Measurements from ENCODE around the gene SEC14L6. TPM values are rescaled to one million over a fixed set of nuclear protein-coding genes. Genes with fewer than 3 reads are reported as not detected.

Gene SEC14L6
- polyA plus RNA-seq, 1 donor (not counting 4 experiments of a cell fraction or from before 2014, with no cell fraction given) = not detected

DNA sequence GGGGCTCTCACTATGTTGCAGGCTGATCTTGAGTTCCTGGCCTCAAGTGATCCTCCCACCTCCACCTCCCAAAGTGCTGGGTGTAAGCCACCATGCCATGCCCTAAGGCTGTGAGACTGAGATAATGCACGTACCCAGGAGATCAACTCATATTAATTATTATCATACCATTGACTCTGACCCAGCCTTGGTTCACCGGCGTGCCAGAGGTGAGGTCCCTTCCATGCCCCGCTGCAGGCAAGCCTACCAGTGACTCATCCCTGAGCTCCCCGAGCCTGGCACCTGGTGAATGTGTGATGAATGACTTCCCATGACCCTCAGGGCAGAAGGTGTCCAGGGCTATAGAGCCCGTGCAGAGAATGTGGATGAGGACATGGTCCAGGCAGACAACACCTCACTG lies 15.8 kb upstream of the SEC14L6 start:
- Histone ChIP-seq H3K4me2 (ENCODE audit: control insufficient read depth, extremely low read depth, insufficient read depth, low read depth, low read length) (no peak overlapping the region), H3K9me1 (ENCODE audit: control insufficient read depth, extremely low read depth, insufficient read depth, low read length) (no peaks in the 10 kb centered on the region), H3K27ac (ENCODE audit: control insufficient read depth, insufficient read depth, low read length) (no peak overlapping the region), H3K27me3 (ENCODE audit: control insufficient read depth, extremely low read depth, insufficient read depth, low read length) (peaks cover 15% of the 10 kb centered on the region), H3K4me3 (ENCODE audit: control insufficient read depth in 2 of 3, extremely low read depth in 1 of 3, insufficient read depth in 2 of 3, low read depth in 1 of 3, low read length in 3 of 3) (no peak overlapping the region), H3K9me3 (ENCODE audit: control insufficient read depth, low read depth, low read length) (no peaks in the 10 kb centered on the region), H3K4me1 (ENCODE audit: control insufficient read depth, extremely low read depth, insufficient read depth, low read length) (peaks cover 6% of the 10 kb centered on the region), H4K20me1 (ENCODE audit: control insufficient read depth, extremely low read depth, insufficient read depth, low read length) (no peaks in the 10 kb centered on the region), H2AFZ (ENCODE audit: control insufficient read depth, low read length) (no peak overlapping the region), H3K79me2 (ENCODE audit: control insufficient read depth, insufficient read depth, low read length) (no peaks in the 10 kb centered on the region), H3K9ac (ENCODE audit: control insufficient read depth, extremely low read depth, insufficient read depth, low read length) (no peak overlapping the region), H3K36me3 (ENCODE audit: control insufficient read depth in 2 of 2, extremely low read depth in 1 of 2, insufficient read depth in 2 of 2, low read length in 2 of 2) (no peaks in the 10 kb centered on the region)
- dilution Hi-C loops (cut with MboI; ENCODE audit: extremely low pct_ligation_motif_present, low sequenced_read_pairs) = no loop called here
- TF ChIP-seq, protein P1, sequence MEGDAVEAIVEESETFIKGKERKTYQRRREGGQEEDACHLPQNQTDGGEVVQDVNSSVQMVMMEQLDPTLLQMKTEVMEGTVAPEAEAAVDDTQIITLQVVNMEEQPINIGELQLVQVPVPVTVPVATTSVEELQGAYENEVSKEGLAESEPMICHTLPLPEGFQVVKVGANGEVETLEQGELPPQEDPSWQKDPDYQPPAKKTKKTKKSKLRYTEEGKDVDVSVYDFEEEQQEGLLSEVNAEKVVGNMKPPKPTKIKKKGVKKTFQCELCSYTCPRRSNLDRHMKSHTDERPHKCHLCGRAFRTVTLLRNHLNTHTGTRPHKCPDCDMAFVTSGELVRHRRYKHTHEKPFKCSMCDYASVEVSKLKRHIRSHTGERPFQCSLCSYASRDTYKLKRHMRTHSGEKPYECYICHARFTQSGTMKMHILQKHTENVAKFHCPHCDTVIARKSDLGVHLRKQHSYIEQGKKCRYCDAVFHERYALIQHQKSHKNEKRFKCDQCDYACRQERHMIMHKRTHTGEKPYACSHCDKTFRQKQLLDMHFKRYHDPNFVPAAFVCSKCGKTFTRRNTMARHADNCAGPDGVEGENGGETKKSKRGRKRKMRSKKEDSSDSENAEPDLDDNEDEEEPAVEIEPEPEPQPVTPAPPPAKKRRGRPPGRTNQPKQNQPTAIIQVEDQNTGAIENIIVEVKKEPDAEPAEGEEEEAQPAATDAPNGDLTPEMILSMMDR (optimal IDR thresholded peaks at IDR 0.05 in 1 of 3, IDR thresholded peaks at IDR 0.05 in 1 of 3, conservative IDR thresholded peaks at IDR 0.05 in 1 of 3; ENCODE audit: extremely low read depth in 1 of 3, insufficient read depth in 2 of 3, low read length in 3 of 3) = no peak
- no peak for TF ChIP-seq EZH2 (IDR thresholded peaks at IDR 0.05; ENCODE audit: low read length)
- FAIRE-seq (peak; percentile 13), DNase-seq (ENCODE audit: low read depth, low spot score) (peak; percentile 38)

DNA sequence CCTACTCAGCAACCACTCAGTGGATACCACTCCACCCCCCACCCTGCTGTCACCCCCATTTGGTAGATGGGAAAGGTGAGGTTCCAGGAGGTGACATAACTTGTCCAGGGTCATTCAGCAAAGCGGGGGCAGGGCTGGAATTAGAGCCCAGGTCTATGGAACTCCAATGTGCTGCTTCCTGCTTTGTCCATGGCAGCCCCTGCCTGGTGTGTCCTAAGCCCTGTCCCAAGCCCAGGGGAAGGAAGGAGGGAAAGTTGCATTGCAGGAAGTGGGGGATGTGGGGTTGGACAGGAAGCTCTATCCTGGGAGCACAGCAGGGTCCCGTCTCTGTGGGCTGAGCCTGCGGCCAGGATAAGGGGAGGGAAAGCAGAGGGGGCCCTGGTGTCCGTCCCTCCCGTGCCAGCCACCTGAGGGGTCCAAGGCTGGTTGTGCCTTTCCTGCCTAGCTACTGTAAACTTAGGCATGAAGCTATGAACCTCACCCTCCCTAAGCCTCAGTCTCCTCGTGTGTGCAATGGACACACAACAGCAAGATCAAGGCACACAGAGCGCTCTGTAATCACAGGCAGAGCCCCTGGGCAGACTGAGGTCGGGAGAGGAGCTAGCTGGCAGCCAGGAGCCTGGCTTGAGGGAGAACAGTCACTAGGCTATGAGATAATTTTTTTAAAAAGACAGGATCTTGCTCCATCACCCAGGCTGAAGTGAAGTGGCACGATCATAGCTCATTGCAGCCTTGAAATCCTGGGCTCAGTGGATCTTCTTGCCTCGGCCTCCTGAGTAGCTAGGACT lies 15.1 kb upstream of the SEC14L6 start:
- dilution Hi-C loops (cut with MboI; ENCODE audit: extremely low pct_ligation_motif_present, low sequenced_read_pairs) = no loop called here
- no peak overlapping the region for H3K27ac ChIP-seq (ENCODE audit: control insufficient read depth, insufficient read depth, low read length)
- H3K79me2 ChIP-seq (ENCODE audit: control insufficient read depth, insufficient read depth, low read length) = no peaks in the 10 kb centered on the region
- H3K27me3 ChIP-seq (ENCODE audit: control insufficient read depth, extremely low read depth, insufficient read depth, low read length) = peaks cover 15% of the 10 kb centered on the region
- H3K36me3 ChIP-seq (ENCODE audit: control insufficient read depth in 2 of 2, extremely low read depth in 1 of 2, insufficient read depth in 2 of 2, low read length in 2 of 2) = no peaks in the 10 kb centered on the region
- H2AFZ ChIP-seq (ENCODE audit: control insufficient read depth, low read length) = no peak overlapping the region
- FAIRE-seq (no peak), DNase-seq (ENCODE audit: low read depth, low spot score) (no peak)
- H4K20me1 ChIP-seq (ENCODE audit: control insufficient read depth, extremely low read depth, insufficient read depth, low read length) = no peaks in the 10 kb centered on the region
- H3K4me1 ChIP-seq (ENCODE audit: control insufficient read depth, extremely low read depth, insufficient read depth, low read length) = peaks cover 6% of the 10 kb centered on the region
- H3K4me3 ChIP-seq (ENCODE audit: control insufficient read depth in 2 of 3, extremely low read depth in 1 of 3, insufficient read depth in 2 of 3, low read depth in 1 of 3, low read length in 3 of 3) = no peak overlapping the region
- TF ChIP-seq, protein P1 (optimal IDR thresholded peaks at IDR 0.05 in 1 of 3, IDR thresholded peaks at IDR 0.05 in 1 of 3, conservative IDR thresholded peaks at IDR 0.05 in 1 of 3; ENCODE audit: extremely low read depth in 1 of 3, insufficient read depth in 2 of 3, low read length in 3 of 3) = no peak
- TF ChIP-seq EZH2 (IDR thresholded peaks at IDR 0.05; ENCODE audit: low read length) = no peak
- no peak overlapping the region for H3K9ac ChIP-seq (ENCODE audit: control insufficient read depth, extremely low read depth, insufficient read depth, low read length)
- no peak overlapping the region for H3K4me2 ChIP-seq (ENCODE audit: control insufficient read depth, extremely low read depth, insufficient read depth, low read depth, low read length)
- H3K9me3 ChIP-seq (ENCODE audit: control insufficient read depth, low read depth, low read length) = no peaks in the 10 kb centered on the region
- H3K9me1 ChIP-seq (ENCODE audit: control insufficient read depth, extremely low read depth, insufficient read depth, low read length) = no peaks in the 10 kb centered on the region
